HEK293T (cell line): Measurements from ENCODE around the gene POFUT1.

Experiments
- ARNT ChIP-seq: fragments of 450-650 bp; IDR thresholded peaks from 2 replicates; pipeline ENCODE4 v1.6.1; 2017; ENCODE audit warnings: mild to moderate bottlenecking
- BHLHE40 ChIP-seq: fragments of 450-650 bp; IDR thresholded peaks from 2 replicates; pipeline ENCODE4 v1.6.1; 2016; ENCODE audit warnings: mild to moderate bottlenecking, moderate library complexity, borderline replicate concordance
- CTBP1 ChIP-seq: fragments of 450-650 bp; IDR thresholded peaks from 2 replicates; pipeline ENCODE4 v1.6.1; 2016; ENCODE audit warnings: borderline replicate concordance
- ELF4 ChIP-seq: fragments of 450-650 bp; IDR thresholded peaks from 2 replicates; pipeline ENCODE4 v1.6.1; 2017; ENCODE audit warnings: antibody characterized with exemption
- FOXA1 ChIP-seq: fragments of 450-650 bp; IDR thresholded peaks from 2 replicates; pipeline ENCODE4 v1.6.1; 2016; ENCODE audit warnings: mild to moderate bottlenecking
- FOXK2 ChIP-seq: fragments of 450-650 bp; IDR thresholded peaks from 2 replicates; pipeline ENCODE4 v1.6.1; 2016; ENCODE audit warnings: mild to moderate bottlenecking
- FOXM1 ChIP-seq: fragments of 450-650 bp; IDR thresholded peaks from 2 replicates; pipeline ENCODE4 v1.6.1; 2017; ENCODE audit warnings: mild to moderate bottlenecking, borderline replicate concordance
- HDGF ChIP-seq: fragments of 450-650 bp; IDR thresholded peaks from 2 replicates; pipeline ENCODE4 v1.6.1; 2017; ENCODE audit warnings: antibody characterized with exemption, borderline replicate concordance
- L3MBTL2 ChIP-seq: fragments of 450-650 bp; conservative IDR thresholded peaks from 2 replicates; pipeline ENCODE4 v1.6.1; 2016; ENCODE audit warnings: mild to moderate bottlenecking
- LEF1 ChIP-seq: fragments of 450-650 bp; IDR thresholded peaks from 2 replicates; pipeline ENCODE4 v1.6.1; 2017; ENCODE audit warnings: mild to moderate bottlenecking, borderline replicate concordance
- NFRKB ChIP-seq: fragments of 450-650 bp; IDR thresholded peaks from 2 replicates; pipeline ENCODE4 v1.6.1; 2016; ENCODE audit warnings: mild to moderate bottlenecking, moderate library complexity
- PKNOX1 ChIP-seq: fragments of 450-650 bp; IDR thresholded peaks from 2 replicates; pipeline ENCODE4 v1.6.1; 2016
- SP1 ChIP-seq: fragments of 450-650 bp; IDR thresholded peaks from 2 replicates; pipeline ENCODE4 v1.6.1; 2017
- SUZ12 ChIP-seq: fragments of 450-650 bp; IDR thresholded peaks from 2 replicates; pipeline ENCODE4 v1.6.1; 2016; ENCODE audit warnings: mild to moderate bottlenecking

DNA sequence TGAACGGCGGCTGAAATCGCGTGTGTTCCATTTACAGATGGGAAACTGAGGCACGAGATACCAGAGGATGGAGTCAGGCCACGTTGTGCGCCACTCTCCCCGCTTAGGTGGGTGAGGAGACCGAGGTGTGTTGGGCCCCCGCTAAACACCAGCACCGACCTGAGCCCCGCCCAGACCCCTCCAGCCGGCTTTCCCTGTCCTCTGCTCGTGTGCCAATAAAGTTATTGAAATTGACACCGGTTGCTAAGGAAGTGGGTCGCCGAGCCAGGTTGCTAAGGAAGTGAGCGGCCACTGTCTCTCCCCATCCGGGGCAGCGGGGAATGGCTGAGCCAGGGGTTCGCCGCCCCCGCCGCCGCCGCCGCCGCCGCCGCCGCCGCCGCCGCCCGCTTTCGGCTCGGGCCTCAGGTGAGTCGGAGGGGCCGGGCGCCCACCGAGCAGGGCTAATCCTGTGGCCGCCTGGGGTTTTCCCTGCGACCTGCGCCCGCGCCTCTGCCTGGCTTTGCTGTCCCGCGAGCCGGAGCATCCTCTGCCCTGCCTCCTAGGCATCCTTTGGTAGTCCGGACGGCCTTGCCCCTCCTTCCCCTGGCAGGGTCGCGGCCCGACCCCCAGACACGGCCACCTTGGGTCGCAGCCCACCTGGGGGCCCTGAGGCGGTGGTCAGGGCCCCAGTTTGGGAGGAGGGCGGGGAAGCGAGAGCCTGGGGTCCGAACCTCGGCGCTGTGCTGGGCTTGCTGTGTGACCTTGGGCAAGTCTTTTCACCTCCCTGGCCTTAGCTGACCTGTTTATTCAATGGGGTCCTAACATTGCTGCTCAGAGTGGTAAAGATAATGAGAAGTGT, 69.9 kb downstream of the POFUT1 start, which contains the start of gene KIF3B:
- TF ChIP-seq FOXM1 (peak; percentile 46; the same call in 1 of the 2 replicates), FOXA1 (no peak), SP1 (no peak), NFRKB (no peak), BHLHE40 (no peak), ARNT (0 out of 2 replicates have a peak, but pooled peaks have one; percentile 27), ELF4 (peak; percentile 74), L3MBTL2 (no peak), FOXK2 (no peak), CTBP1 (no peak), SUZ12 (no peak), PKNOX1 (no peak), LEF1 (no peak), HDGF (no peak)
